Stimulated activated CD4-positive, alpha-beta T cell treated with anti-CD3 and anti-CD28 coated beads, TNF-alpha, amount 100 ng/mL, for 48 hours (primary cell): ENCODE measurements around the gene MACC1.

Experiments
- DNase-seq, 3 donors: peaks; one replicate each; pipeline ENCODE4 v3.0.0-alpha.2; 2020; ENCODE audit warnings: low read depth in 3 of 3

The MACC1 gene, protein sequence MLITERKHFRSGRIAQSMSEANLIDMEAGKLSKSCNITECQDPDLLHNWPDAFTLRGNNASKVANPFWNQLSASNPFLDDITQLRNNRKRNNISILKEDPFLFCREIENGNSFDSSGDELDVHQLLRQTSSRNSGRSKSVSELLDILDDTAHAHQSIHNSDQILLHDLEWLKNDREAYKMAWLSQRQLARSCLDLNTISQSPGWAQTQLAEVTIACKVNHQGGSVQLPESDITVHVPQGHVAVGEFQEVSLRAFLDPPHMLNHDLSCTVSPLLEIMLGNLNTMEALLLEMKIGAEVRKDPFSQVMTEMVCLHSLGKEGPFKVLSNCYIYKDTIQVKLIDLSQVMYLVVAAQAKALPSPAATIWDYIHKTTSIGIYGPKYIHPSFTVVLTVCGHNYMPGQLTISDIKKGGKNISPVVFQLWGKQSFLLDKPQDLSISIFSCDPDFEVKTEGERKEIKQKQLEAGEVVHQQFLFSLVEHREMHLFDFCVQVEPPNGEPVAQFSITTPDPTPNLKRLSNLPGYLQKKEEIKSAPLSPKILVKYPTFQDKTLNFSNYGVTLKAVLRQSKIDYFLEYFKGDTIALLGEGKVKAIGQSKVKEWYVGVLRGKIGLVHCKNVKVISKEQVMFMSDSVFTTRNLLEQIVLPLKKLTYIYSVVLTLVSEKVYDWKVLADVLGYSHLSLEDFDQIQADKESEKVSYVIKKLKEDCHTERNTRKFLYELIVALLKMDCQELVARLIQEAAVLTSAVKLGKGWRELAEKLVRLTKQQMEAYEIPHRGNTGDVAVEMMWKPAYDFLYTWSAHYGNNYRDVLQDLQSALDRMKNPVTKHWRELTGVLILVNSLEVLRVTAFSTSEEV

DNA sequence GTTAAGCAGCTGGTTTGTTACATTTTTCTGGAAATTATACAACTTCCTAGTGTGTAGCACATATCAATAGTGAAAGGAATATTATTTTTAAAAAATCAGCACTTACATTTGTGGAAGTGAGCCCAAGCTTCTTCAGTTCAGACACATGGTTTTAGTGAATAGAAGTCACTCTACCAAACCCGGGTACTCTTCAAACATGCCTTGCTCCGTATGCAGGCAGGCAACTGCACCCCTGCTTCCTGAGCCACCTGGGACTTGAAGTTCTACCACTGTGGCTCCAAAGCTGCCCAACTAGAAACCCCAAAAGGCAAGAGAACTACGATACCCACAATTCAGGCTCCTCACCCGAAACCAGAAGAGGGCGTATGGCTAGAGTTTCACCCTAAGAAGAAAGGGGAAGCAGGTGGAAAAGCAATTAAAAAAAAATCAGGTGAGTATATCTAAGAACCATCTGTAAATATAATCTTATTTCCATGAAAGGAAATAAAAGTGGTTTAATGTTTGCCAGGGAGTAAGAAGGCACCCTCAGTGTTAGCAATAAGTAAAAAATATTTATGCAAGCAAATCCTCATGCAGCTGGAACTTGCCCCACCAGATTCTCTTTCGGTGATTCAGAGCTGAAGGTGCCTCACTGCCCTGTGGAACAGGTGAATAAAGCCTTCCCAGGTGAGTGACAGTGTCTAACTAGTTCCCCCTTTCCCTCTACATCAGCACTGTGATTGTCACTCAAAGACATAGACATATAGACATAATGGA is at the start of gene MACC1:
Gene MACC1 (minus strand): TSS at position 192 of the 756 bp plus-strand sequence. CDS start 55,522 bp downstream, outside the sequence.
- DNase-seq, result no peak

- DNase-seq, result no peak
Measured at GRCh38 chr7:20264623-20265022, 47.4 kb upstream of the MACC1 start.

- DNase-seq, result no peak
Measured at GRCh38 chr7:20260223-20260622, 43.0 kb upstream of the MACC1 start.

GRCh38 chr7:20257212-20257611 is 40.0 kb upstream of the MACC1 start:
- no peak for DNase-seq

DNA sequence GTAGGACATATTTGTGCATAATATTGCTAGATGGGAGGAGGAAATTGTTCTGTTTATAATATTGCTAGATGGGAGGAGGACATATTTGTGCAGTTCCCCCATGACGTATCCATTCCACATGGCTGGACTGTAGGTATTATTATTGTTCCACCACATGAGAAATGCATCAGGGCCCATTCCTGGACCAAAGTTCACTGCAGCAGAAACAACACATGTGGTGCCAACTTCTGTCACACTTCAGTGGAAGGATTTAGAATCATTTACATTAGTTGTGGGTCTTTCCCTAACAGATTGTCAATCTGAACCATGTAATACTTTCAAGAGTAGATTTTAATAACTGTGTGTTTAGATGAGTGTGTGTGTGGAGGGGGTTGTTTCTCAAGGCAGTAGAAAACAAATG is 32.7 kb upstream of the MACC1 start:
- no peak for DNase-seq

DNA sequence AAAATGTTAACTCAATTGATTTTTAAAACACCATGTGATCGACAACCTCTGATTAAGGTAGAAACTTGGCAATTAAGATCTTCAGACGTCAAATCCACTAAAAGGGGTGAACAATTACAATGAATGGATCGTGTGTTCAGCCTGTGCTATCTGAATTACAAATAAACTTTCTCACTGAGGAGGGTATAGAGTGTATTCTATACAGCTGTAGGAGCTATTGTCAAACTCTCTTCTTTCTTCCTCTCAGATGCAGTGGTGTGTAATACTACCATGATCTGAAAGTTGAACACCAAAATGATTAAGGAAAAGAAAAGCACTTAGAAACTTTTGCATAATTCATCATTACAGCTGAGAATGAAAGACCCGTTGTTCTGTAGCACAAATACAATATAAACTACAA is 32.2 kb upstream of the MACC1 start:
- no peak for DNase-seq

DNA sequence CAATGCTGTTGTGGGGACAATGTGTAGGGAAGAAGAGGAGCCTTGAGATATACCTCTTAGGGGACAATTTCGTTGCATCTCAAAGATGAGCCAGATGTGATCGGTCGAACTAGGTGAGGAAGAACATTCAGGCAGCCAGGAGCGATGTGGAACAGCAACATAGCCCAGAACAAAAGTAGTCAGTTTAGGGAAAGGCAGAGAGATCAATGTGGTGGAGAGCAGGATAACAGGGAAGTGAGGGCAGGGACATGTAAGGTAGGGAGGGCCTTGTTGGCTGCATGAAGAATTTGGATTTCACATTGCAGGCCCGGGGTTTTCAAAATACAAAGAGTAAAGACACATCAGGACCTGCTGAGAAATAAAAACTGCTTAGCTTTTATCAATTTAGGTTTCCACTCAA is 29.1 kb upstream of the MACC1 start:
- no peak for DNase-seq

DNA sequence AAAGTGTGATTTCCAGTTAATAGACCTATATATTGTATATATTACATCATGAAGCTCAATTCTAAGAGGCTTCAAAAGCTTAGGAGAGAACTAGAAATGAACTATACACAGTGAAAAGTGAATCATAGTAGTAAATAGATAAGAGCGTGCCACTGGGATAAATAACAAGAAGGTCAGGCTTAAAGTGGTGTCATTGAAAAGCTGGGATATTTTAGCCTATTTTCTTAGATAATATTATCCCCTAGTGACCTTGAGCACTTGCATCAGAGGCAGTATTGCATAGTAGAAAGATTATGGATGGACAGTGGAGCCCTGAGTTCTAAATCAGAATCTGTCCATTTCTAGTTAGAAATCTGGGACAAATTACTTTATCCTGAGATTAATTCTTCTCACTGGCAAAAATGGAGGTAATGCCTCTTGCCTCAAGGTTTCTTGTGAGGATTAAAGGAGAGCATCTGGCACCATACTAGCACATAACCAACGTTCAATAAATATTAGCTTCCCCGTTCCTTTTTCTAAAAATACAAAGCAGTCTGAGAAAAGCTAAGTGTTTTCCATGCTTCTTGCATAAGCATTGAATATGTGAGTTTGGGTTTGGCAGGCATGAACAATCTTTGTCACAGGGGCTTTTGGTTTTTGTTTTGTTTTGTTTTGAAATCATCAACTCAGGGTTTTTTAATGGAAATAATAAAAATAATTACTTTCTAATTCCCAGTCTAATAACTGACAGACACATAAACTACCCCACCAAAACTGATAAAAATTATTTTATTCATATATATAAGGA is 27.3 kb upstream of the MACC1 start:
- DNase-seq, result no peak

GRCh38 chr7:20241911-20242261 is 24.7 kb upstream of the MACC1 start:
- DNase-seq, result no peak

DNA sequence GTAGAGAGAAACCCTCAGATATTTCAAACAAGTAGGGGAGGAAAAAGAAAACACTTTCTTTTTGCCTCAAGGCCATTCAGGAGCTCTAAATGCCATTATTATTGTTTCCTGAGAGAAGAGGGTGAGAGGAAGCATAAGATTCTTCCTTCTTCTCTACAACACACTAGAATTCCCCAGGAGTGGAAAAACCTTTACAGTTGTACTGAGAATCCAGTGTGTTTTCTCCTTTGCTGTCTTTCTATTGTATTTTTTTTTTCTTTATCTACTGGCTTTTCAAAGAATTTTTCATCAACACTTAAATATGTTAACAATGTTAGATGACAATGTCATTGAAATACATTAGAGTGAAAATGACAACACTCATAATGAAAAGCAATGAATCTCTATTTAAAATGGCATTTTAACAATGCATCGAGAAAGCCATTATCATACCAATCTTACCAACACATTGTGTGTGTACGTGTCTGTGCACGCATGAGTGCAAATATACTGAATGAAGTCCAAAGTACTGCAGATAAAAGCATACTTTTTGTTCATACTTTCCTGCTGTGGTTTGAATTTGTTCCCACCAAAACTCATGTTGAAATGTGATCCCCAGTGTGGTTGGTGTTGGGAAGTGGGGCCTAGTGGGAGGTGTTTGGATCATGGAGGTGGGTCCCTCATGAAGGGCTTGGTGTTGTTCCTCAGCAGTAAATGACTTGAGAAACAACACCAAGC is 24.2 kb upstream of the MACC1 start:
- DNase-seq, result no peak

- no peak for DNase-seq
Measured at GRCh38 chr7:20240080-20240926, 23.1 kb upstream of the MACC1 start.

DNA sequence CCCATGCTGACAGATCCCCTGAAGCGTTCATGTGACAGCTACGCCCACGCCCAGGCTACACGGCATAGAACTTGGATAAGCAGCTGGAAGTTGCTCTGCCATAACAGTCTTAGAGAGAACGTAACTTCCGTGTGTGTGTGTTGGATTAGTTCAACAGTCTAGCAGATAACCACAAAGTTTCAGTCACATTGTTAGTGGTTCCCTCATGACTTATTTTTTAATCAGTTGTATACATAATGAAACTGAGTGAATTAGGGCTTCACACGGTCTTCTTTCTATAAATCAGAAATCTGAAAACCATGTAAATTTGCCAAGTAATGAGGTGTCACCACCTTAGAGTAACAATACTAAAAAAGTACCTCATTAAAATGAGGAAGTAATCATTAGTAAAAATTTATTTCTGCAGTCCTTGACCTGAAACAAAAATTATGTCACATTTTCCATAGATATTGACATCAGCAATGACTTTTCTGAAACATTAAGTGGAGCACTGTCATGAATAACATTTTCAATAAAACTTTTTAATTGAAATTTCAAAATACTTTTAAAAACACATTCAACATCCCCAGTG is 21.7 kb upstream of the MACC1 start:
- no peak for DNase-seq

GRCh38 chr7:20238194-20238753 is 21.1 kb upstream of the MACC1 start:
- DNase-seq, result no peak

GRCh38 chr7:20237464-20238193 is 20.4 kb upstream of the MACC1 start:
- DNase-seq, result no peak

DNA sequence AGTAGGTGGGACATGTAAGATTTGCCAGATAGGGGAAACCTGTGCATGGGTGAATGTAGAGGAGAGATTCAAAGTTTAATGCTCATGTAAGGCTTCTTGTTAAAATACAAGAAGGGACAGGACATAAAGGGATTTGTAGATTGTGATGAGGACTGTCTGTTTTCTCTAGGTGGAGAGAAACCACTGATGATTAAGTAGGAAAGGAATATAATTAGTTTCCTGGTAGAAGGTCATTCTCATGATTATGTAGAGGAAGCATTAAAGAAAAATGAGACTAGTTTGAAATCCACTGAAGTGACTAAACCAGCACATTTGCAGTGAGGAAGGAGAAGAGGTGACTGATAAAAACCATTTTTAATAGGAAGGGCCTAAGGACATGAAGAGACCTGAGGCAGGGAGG is 19.6 kb upstream of the MACC1 start:
- DNase-seq, result no peak

DNA sequence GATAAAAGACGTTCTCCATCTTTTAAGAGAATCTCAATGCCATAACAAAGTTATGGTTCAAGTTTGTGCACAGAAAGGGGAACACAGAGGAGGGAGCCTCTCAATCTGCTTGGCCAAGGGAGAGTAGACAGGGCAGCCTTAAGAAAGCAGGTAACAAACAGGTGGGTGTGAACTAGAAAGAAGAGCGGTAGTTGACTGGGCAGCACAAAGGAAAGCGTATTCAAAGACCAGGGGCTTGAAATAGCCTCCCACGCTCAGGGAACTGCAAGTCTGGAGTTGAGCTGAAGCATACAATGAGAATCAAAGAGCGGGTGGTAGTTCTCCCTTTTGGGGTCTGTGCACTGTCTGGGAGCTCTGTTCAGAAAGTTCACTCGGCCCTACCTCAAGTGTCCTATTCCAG is 18.9 kb upstream of the MACC1 start:
- DNase-seq, result no peak

GRCh38 chr7:20235288-20235687 is 18.1 kb upstream of the MACC1 start:
- no peak for DNase-seq

- no peak for DNase-seq
Measured at GRCh38 chr7:20233362-20233761, 16.2 kb upstream of the MACC1 start.

GRCh38 chr7:20232848-20233247 is 15.7 kb upstream of the MACC1 start:
- DNase-seq, result no peak
